Endothelial cell of umbilical vein (primary cell): Measurements from ENCODE around the gene RALGPS2. TPM values are rescaled to one million over a fixed set of nuclear protein-coding genes. Genes with fewer than 3 reads are reported as not detected.

Source experiments
- BruUV-seq: library from RNA; stranded (reverse); fragments of 400-500 nt; replicated peaks from 2 replicates; lab custom pipeline; 2021; lab: Mats Ljungman, UMichigan
- CTCF ChIA-PET: fragments of 300-600, 350-600 bp; sonication (Branson Sonifier 250); formaldehyde crosslinking; loops from one replicate; lab custom pipeline; 2021; ENCODE audit warnings: antibody characterized with exemption, inconsistent platforms; lab: Charles Lee
- POLR2A ChIA-PET: fragments of 300-600, 350-600 bp; sonication (Branson Sonifier 250); formaldehyde crosslinking; loops from one replicate; lab custom pipeline; 2021; ENCODE audit warnings: antibody characterized with exemption, inconsistent platforms; lab: Charles Lee
- DNase-seq: peaks from one replicate; pipeline ENCODE4 v3.0.0-alpha.2; 2011; ENCODE audit warnings: low read depth, low spot score
- FAIRE-seq: peaks from 2 replicates; lab custom pipeline; 2011; peaks lifted over from hg19 to GRCh38; lab: Jason Lieb, UNC
- H2AFZ ChIP-seq: 2 replicates; pipeline ENCODE4 v1.6.0; 2012; ENCODE audit warnings: low read depth, low read length, control low read depth, inconsistent platforms
- H3K27ac ChIP-seq: 2 replicates; pipeline ENCODE4 v1.5.1; 2011; ENCODE audit warnings: low read depth, mild to moderate bottlenecking, control low read depth, low read length, moderate library complexity; ENCODE audit not compliant: insufficient read depth
- H3K27me3 ChIP-seq, 2 experiments: 2 replicates each; pipeline versions ENCODE4 v1.6.0 to v1.6.1; 2011; ENCODE audit warnings: low read length in 2 of 2, mixed read lengths in 1 of 2; ENCODE audit not compliant: control insufficient read depth in 2 of 2, insufficient read depth in 2 of 2
- H3K36me3 ChIP-seq, 2 experiments: 2 replicates in 1 of 2; 3 replicates in 1 of 2; pipeline ENCODE4 v1.5.1; 2011; ENCODE audit warnings: low read length in 2 of 2, mild to moderate bottlenecking in 1 of 2, moderate library complexity in 1 of 2; ENCODE audit not compliant: control insufficient read depth in 2 of 2, insufficient read depth in 2 of 2; ENCODE audit errors: extremely low read depth in 1 of 2
- H3K4me1 ChIP-seq: 3 replicates; pipeline ENCODE4 v1.5.1; 2011; ENCODE audit warnings: mild to moderate bottlenecking, low read length; ENCODE audit not compliant: control insufficient read depth, insufficient read depth; ENCODE audit errors: extremely low read depth
- H3K4me2 ChIP-seq: 2 replicates; pipeline ENCODE4 v1.6.1; 2011; ENCODE audit warnings: low read length, control low read depth, mixed read lengths; ENCODE audit not compliant: insufficient read depth
- H3K4me3 ChIP-seq, 3 experiments: fragments of 200-600 bp in 1 of 3; sonication (generic), shearing (Covaris generic) in 1 of 3; replicated peaks in 1 of 3; 2 replicates each; pipeline ENCODE4 v1.5.1; 2011 to 2016; ENCODE audit warnings: control low read depth in 3 of 3, low read length in 3 of 3, mild to moderate bottlenecking in 2 of 3, inconsistent platforms in 1 of 3, low read depth in 1 of 3, moderate library complexity in 1 of 3; ENCODE audit not compliant: insufficient read depth in 1 of 3
- H3K79me2 ChIP-seq: 2 replicates; pipeline ENCODE4 v1.6.0; 2012; ENCODE audit warnings: low read length, inconsistent platforms; ENCODE audit not compliant: control insufficient read depth, insufficient read depth
- H3K9ac ChIP-seq: replicated peaks from 2 replicates; pipeline ENCODE3; 2011; ENCODE audit warnings: low read length, control low read depth; ENCODE audit not compliant: insufficient read depth; ENCODE audit errors: extremely low read depth
- H3K9me1 ChIP-seq: replicated peaks from 3 replicates; pipeline ENCODE4 v1.6.0; 2011; ENCODE audit warnings: mild to moderate bottlenecking, low read length; ENCODE audit not compliant: control insufficient read depth, insufficient read depth; ENCODE audit errors: extremely low read depth
- H3K9me3 ChIP-seq: replicated peaks from 2 replicates; pipeline ENCODE4 v1.5.1; 2012; ENCODE audit warnings: low read length, inconsistent platforms; ENCODE audit not compliant: control insufficient read depth, insufficient read depth
- H4K20me1 ChIP-seq: replicated peaks from 2 replicates; pipeline ENCODE3; 2011; ENCODE audit warnings: mild to moderate bottlenecking, low read length; ENCODE audit not compliant: control insufficient read depth, insufficient read depth; ENCODE audit errors: extremely low read depth
- CTCF ChIP-seq, 2 donors: IDR thresholded peaks; 1 replicate in 1 of 2; 2 replicates in 1 of 2; pipeline ENCODE4 v1.5.1; 2011; ENCODE audit warnings: low read length in 2 of 2, mild to moderate bottlenecking in 2 of 2, moderate library complexity in 2 of 2, control low read depth in 1 of 2, inconsistent platforms in 1 of 2, low read depth in 1 of 2; ENCODE audit not compliant: insufficient read depth in 1 of 2; ENCODE audit errors: extremely low read depth in 1 of 2
- EZH2 ChIP-seq: IDR thresholded peaks from 2 replicates; pipeline ENCODE4 v1.6.1; 2012; ENCODE audit warnings: borderline replicate concordance, low read depth, mild to moderate bottlenecking, moderate library complexity, low read length, inconsistent platforms; ENCODE audit not compliant: severe bottlenecking
- FOS ChIP-seq: IDR thresholded peaks from 2 replicates; pipeline ENCODE4 v1.6.1; 2011; ENCODE audit warnings: mild to moderate bottlenecking, low read length, moderate library complexity, borderline replicate concordance; ENCODE audit not compliant: insufficient read depth
- JUN ChIP-seq: IDR thresholded peaks from 2 replicates; pipeline ENCODE4 v1.6.1; 2011; ENCODE audit warnings: borderline replicate concordance, low read depth; ENCODE audit not compliant: insufficient read length, insufficient read depth
- MAX ChIP-seq: IDR thresholded peaks from 2 replicates; pipeline ENCODE4 v1.6.1; 2011; ENCODE audit not compliant: insufficient read depth, insufficient read length
- POLR2A ChIP-seq: IDR thresholded peaks from 2 replicates; pipeline ENCODE4 v1.6.1; 2012; ENCODE audit warnings: low read depth, mild to moderate bottlenecking, control low read depth, low read length
- POLR2AphosphoS5 ChIP-seq: IDR thresholded peaks from 2 replicates; pipeline ENCODE4 v1.6.1; 2012; ENCODE audit warnings: low read depth, mild to moderate bottlenecking, control low read depth, low read length, moderate library complexity; ENCODE audit not compliant: insufficient read depth
- dilution Hi-C: fragments of 300-500 bp; cut with MboI; formaldehyde crosslinking; loops from one replicate; pipeline ENCODE4 v1.15.0; 2019; ENCODE audit warnings: low sequenced_read_pairs; ENCODE audit not compliant: extremely low pct_ligation_motif_present
- intact Hi-C: fragments of 100-400 bp; cut with micrococcal nuclease; formaldehyde crosslinking; loops from one replicate; pipeline ENCODE4 v1.10.0; 2022
- polyA plus RNA-seq, 4 experiments: library from polyadenylated mRNA; depleted of rRNA in 3 of 4; stranded (reverse) in 3 of 4; unstranded in 1 of 4; fragments of >200 nt; gene quantifications; 2 replicates each; pipeline versions ENCODE4 v1.2.1 to v1.2.3, GENCODE V29; 2011 to 2012; ENCODE audit warnings: missing spikeins in 1 of 4
- total RNA-seq: library from RNA; stranded (reverse); gene quantifications from 2 replicates; pipeline ENCODE4 v1.2.3, GENCODE V29; 2021

Gene RALGPS2
- total and polyA plus RNA-seq, 2 donors (not counting 3 experiments of a cell fraction or from before 2014, with no cell fraction given): 4.6 to 27.7 TPM

GRCh38 chr1:178818416-178818815, 93.4 kb downstream of the RALGPS2 start:
- Histone ChIP-seq H3K9me3 (no peaks in the 10 kb centered on the region), H4K20me1 (peaks cover under 1% of the 10 kb centered on the region), H3K4me1 (no peaks in the 10 kb centered on the region), H3K36me3 (no peaks in the 10 kb centered on the region), H3K4me3 (no peak overlapping the region), H3K27me3 (no peaks in the 10 kb centered on the region), H3K9me1 (no peaks in the 10 kb centered on the region), H3K27ac (no peak overlapping the region), H2AFZ (no peak overlapping the region), H3K9ac (no peak overlapping the region), H3K79me2 (no peaks in the 10 kb centered on the region), H3K4me2 (no peak overlapping the region)
- BruUV-seq: no TSS peak
- no peak for TF ChIP-seq CTCF (IDR thresholded peaks at IDR 0.05; ENCODE audit: extremely low read depth in 1 of 2, insufficient read depth in 1 of 2, low read depth in 1 of 2, low read length in 2 of 2)
- TF ChIP-seq EZH2: no peak
- TF ChIP-seq FOS: no peak
- TF ChIP-seq JUN: no peak
- no peak for DNase-seq
- CTCF ChIA-PET: interaction anchor here (1.2 kb wide), 1 partner anchor 35 kb away, joined by 4 read pairs; no protein-coding TSS in a partner anchor
- POLR2A ChIA-PET: no interaction called here
- dilution Hi-C loops: no loop called here
- intact Hi-C loops: no loop called here
- no peak for FAIRE-seq

GRCh38 chr1:178819123-178819522, 94.1 kb downstream of the RALGPS2 start:
- H3K79me2 ChIP-seq: no peaks in the 10 kb centered on the region
- CTCF ChIA-PET: interaction anchor here (1.2 kb wide), 1 partner anchor 36 kb away, joined by 4 read pairs; no protein-coding TSS in a partner anchor

More at GRCh38 chr1:178819123-178819522, 94.1 kb downstream of the RALGPS2 start:
- Histone ChIP-seq H3K36me3 (no peaks in the 10 kb centered on the region), H3K4me3 (no peak overlapping the region), H3K4me1 (no peaks in the 10 kb centered on the region), H3K4me2 (no peak overlapping the region), H3K27me3 (no peaks in the 10 kb centered on the region), H3K9ac (no peak overlapping the region), H4K20me1 (peaks cover 2% of the 10 kb centered on the region), H2AFZ (no peak overlapping the region), H3K27ac (no peak overlapping the region), H3K9me3 (no peaks in the 10 kb centered on the region), H3K9me1 (no peaks in the 10 kb centered on the region)
- FAIRE-seq (no peak), DNase-seq (no peak)
- BruUV-seq: no TSS peak
- TF ChIP-seq EZH2: no peak
- TF ChIP-seq POLR2A: no peak
- no peak for TF ChIP-seq MAX
- no peak for TF ChIP-seq FOS
- TF ChIP-seq POLR2AphosphoS5: no peak
- no peak for TF ChIP-seq JUN
- no peak for TF ChIP-seq CTCF (IDR thresholded peaks at IDR 0.05; ENCODE audit: extremely low read depth in 1 of 2, insufficient read depth in 1 of 2, low read depth in 1 of 2, low read length in 2 of 2)
- POLR2A ChIA-PET: no interaction called here
- intact Hi-C loops (no loop called here), dilution Hi-C loops (no loop called here)
